ENCODE measurements around the gene NUDT1. TPM values are rescaled to one million over a fixed set of nuclear protein-coding genes. Genes with fewer than 3 reads are reported as not detected.

The NUDT1 gene
- total RNA-seq, 3 donors from 2014 or later (not counting 1 experiment from before 2014, with no cell fraction given), result 17.9 to 19.2 (median 18.2) TPM

DNA sequence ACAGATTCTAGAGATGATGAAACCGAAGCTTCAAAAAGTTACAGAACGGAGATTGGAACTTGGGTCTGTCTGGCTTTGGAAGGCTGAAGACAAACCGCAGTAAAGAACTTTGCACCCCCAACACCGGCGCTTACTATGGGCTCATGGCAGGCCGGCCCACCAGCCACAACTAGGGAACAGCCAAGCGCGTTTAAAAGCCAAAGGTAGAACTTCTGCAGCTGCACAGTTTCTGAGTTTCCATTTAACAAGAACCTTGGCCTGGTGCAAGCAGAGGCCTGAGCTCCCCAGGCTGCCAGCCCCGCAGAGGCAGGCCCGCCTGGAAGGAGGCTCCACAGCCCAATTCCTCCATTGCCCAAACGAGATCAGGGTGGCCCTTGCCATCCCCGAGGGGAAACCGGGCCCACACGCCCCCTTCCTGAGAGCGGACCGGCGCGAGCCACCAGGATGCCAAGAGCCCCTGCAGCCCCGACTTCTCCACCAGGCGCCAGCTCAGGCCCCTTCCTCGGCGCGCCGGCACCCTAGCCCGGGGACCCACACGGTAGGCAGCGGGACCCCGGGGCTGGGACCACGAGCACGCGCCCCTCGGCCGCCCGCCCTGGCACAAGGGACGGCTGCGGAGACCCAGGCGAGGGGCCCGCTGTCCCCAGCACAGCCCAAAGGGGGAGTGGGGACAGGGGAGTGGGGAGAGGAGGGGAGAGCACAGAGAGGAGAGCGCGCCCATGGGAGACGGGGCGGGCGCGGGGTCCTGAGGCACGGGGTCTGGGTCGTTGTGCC, 9.8 kb upstream of the NUDT1 start:
- no peaks in the 10 kb centered on the region for H3K36me3 Mint-ChIP-seq
- peaks cover 37% of the 10 kb centered on the region for H3K4me1 ChIP-seq (ENCODE audit: control insufficient read depth, insufficient read depth, low read length)
- no peak overlapping the region for H3K27ac ChIP-seq (ENCODE audit: low read length)
- peak overlapping the region; percentile 98 for H3K4me3 ChIP-seq (ENCODE audit: low read length)
- no peak for TF ChIP-seq CTCF (IDR thresholded peaks at IDR 0.05)
- DNase-seq (peak in 1 of 2 donors; percentile 47), ATAC-seq (peak; percentile 47 to 65 (median 64))
- no peaks in the 10 kb centered on the region for H3K27me3 Mint-ChIP-seq (ENCODE audit: low read depth in 2 of 2)
- no peaks in the 10 kb centered on the region for H3K27me3 ChIP-seq (ENCODE audit: control insufficient read depth, insufficient read depth, low read length)
- intact Hi-C loops (cut with micrococcal nuclease), result loop anchor here (1.0 kb wide), 1 partner anchor 116 kb away; no protein-coding TSS in a partner anchor
- H3K4me3 Mint-ChIP-seq, result peak overlapping the region; percentile 88
- H3K36me3 ChIP-seq (ENCODE audit: control insufficient read depth, insufficient read depth, low read length), result peaks cover 17% of the 10 kb centered on the region
- peaks cover 28 to 35% of the 10 kb centered on the region in 2 donors for H3K4me1 Mint-ChIP-seq
- H3K9me3 ChIP-seq (ENCODE audit: control insufficient read depth, insufficient read depth, low read length), result no peaks in the 10 kb centered on the region
- H3K9me3 Mint-ChIP-seq, result no peaks in the 10 kb centered on the region
- WGBS (ENCODE audit: insufficient coverage), result 2% methylated on average over 46 of the region's 46 CpGs
- H3K27ac Mint-ChIP-seq, result peak overlapping the region; percentile 41 to 84

DNA sequence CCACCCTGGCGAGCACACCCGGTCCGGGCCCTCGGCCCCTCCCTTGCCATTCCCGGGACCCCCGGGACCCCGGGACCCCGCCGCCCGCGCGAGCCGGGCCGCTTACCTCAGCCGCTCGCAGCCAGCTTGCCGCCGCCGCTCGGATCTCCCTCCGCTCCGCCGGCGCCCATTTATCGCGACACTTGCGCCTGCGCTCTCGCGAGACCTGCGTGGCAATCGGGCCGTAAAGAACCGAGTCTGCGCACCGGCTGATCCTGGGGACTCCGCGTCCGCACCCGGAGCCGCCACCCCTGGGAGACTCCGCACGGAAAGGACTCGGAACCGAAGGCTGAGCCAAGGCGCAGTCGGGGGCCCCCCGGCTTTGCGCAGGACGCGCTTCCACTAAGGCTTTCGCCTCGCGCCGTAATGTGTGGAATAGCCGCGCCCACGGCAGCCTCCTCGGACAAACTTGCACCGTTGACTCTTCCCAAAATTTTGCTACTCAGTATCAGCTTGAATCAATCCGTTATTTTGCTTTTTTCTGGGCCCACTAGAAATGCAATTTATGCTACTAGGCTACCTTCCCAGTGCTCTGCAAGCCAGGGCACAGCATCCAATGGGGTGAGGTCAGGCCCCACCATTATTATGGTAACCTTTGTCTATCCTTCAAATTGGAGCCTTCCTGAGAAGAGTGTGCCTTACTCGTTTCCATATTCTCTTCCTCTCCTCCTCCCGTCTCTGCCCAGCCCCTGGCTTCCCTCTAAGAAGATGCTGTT, 9.1 kb upstream of the NUDT1 start, which contains the start of gene MAD1L1:
MAD1L1 (minus strand) TSS at position 180 of the 755 bp plus-strand sequence. CDS start 2,812 bp downstream, outside the sequence.
- peak within 1 kb of the TSS; percentile 35 for H3K27ac ChIP-seq (ENCODE audit: low read length)
- H3K4me1 ChIP-seq (ENCODE audit: control insufficient read depth, insufficient read depth, low read length), result peaks cover 43% of the 10 kb centered on the region
- Mint-ChIP-seq H3K36me3 (no peaks in the 10 kb centered on the region), H3K9me3 (no peaks in the 10 kb centered on the region), H3K4me3 (peak within 1 kb of the TSS; percentile 95), H3K4me1 (peaks cover 28 to 35% of the 10 kb centered on the region in 2 donors), H3K27ac (peak within 1 kb of the TSS; percentile 81 to 84), H3K27me3 (ENCODE audit: low read depth in 2 of 2) (no peaks in the 10 kb centered on the region)
- peak within 1 kb of the TSS; percentile 98 for H3K4me3 ChIP-seq (ENCODE audit: low read length)
- intact Hi-C loops (cut with micrococcal nuclease), result loop anchor here (1.0 kb wide), 1 partner anchor 115 kb away; no protein-coding TSS in a partner anchor
- under 1% methylated on average over 62 of the region's 63 CpGs for WGBS (ENCODE audit: insufficient coverage)
- peak; percentile 89 to 95 for DNase-seq
- TF ChIP-seq CTCF (IDR thresholded peaks at IDR 0.05), result no peak
- H3K27me3 ChIP-seq (ENCODE audit: control insufficient read depth, insufficient read depth, low read length), result no peaks in the 10 kb centered on the region
- H3K9me3 ChIP-seq (ENCODE audit: control insufficient read depth, insufficient read depth, low read length), result no peaks in the 10 kb centered on the region
- peaks cover 18% of the 10 kb centered on the region for H3K36me3 ChIP-seq (ENCODE audit: control insufficient read depth, insufficient read depth, low read length)
- ATAC-seq, result peak; percentile 91 to 96 (median 94)

DNA sequence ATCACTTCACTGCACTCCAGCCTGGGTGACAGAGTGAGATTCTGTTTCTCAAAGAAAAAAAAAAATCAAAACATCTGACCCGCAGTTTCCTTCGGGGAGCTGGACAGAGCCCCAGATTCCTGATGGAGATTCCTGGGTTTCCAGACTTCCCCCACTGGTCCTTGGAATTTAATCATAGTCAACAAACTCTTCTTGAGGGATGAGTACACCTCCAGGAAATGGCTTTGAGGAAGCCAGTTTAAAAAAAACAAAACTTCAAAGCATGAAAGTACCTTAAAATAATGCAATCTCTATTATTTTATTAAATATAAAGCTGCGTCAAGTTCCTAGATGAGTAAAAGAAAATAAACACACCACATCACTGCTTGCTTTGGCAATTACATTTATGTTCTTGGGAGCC, 8.1 kb upstream of the NUDT1 start:
- DNase-seq, result no peak
- no peak for TF ChIP-seq CTCF (IDR thresholded peaks at IDR 0.05)
- H3K36me3 ChIP-seq (ENCODE audit: control insufficient read depth, insufficient read depth, low read length), result peaks cover 24% of the 10 kb centered on the region
- Mint-ChIP-seq H3K27ac (no peak overlapping the region), H3K9me3 (no peaks in the 10 kb centered on the region), H3K27me3 (ENCODE audit: low read depth in 2 of 2) (no peaks in the 10 kb centered on the region), H3K4me1 (peaks cover 28 to 33% of the 10 kb centered on the region in 2 donors), H3K4me3 (peak overlapping the region; percentile 55), H3K36me3 (no peaks in the 10 kb centered on the region)
- H3K4me1 ChIP-seq (ENCODE audit: control insufficient read depth, insufficient read depth, low read length), result peaks cover 46% of the 10 kb centered on the region
- H3K4me3 ChIP-seq (ENCODE audit: low read length), result no peak overlapping the region
- no peaks in the 10 kb centered on the region for H3K9me3 ChIP-seq (ENCODE audit: control insufficient read depth, insufficient read depth, low read length)
- intact Hi-C loops (cut with micrococcal nuclease), result no loop called here
- WGBS (ENCODE audit: insufficient coverage), result 96% methylated on average over 3 of the region's 3 CpGs
- no peaks in the 10 kb centered on the region for H3K27me3 ChIP-seq (ENCODE audit: control insufficient read depth, insufficient read depth, low read length)
- ATAC-seq, result no peak
- no peak overlapping the region for H3K27ac ChIP-seq (ENCODE audit: low read length)

Data from natural killer cell (primary cell).